PC-3 (cell line): Measurements from ENCODE around the gene HIVEP3.

Source experiments
- CTCF ChIP-seq: fragments of 300-600 bp; sonication (generic); conservative IDR thresholded peaks from 2 replicates; pipeline ENCODE4 v1.5.1; 2017; ENCODE audit warnings: antibody characterized with exemption, low read depth, mild to moderate bottlenecking, low read length
- EZH2phosphoT487 ChIP-seq: fragments of 300-600 bp; sonication (generic); IDR thresholded peaks from 2 replicates; pipeline ENCODE4 v1.6.1; 2018; ENCODE audit warnings: mild to moderate bottlenecking, antibody characterized with exemption, low read length, borderline replicate concordance

- TF ChIP-seq CTCF (no peak), EZH2phosphoT487 (no peak)
Observed at GRCh38 chr1:41719128-41719527, 199.6 kb downstream of the HIVEP3 start.
